ENCODE data around the gene TBC1D10A. TPM values are rescaled to one million over a fixed set of nuclear protein-coding genes. Genes with fewer than 3 reads are reported as not detected.

The TBC1D10A gene
- total RNA-seq, 1 experiment from 2014 or later: 12.6 TPM

- H3K4me1 ChIP-seq (ENCODE audit: insufficient read depth, low read length): peaks cover 8% of the 10 kb centered on the region
- no peak overlapping the region for H2AFZ ChIP-seq (ENCODE audit: low read length)
- ChIA-PET POLR2A (ENCODE audit: unreplicated experiment) (no interaction called here), CTCF (no interaction called here)
- no peaks in the 10 kb centered on the region for H3K27me3 ChIP-seq (ENCODE audit: low read length)
- no peaks in the 10 kb centered on the region for H4K20me1 ChIP-seq (ENCODE audit: low read length)
- ATAC-seq: no peak
- no peaks in the 10 kb centered on the region for H3K36me3 ChIP-seq (ENCODE audit: low read depth, low read length)
- no peaks in the 10 kb centered on the region for H3F3A ChIP-seq (ENCODE audit: low read length, unreplicated experiment)
- H3K4me3 ChIP-seq (ENCODE audit: low read length): no peak overlapping the region
- H3K4me2 ChIP-seq (ENCODE audit: low read length): no peak overlapping the region
- H3K9me3 ChIP-seq (ENCODE audit: low read length): no peaks in the 10 kb centered on the region
- no peak overlapping the region for H3K27ac ChIP-seq (ENCODE audit: low read length)
- TF ChIP-seq EZH2 (IDR thresholded peaks at IDR 0.05; ENCODE audit: low read length, unreplicated experiment): no peak
- no peak for TF ChIP-seq EZH2phosphoT487 (IDR thresholded peaks at IDR 0.05; ENCODE audit: borderline replicate concordance, low read length)
- no peak for TF ChIP-seq CTCF (conservative IDR thresholded peaks at IDR 0.05; ENCODE audit: low read depth, low read length)
- DNase-seq: no peak
- no peak overlapping the region for H3K9ac ChIP-seq (ENCODE audit: low read length)
- H3K79me2 ChIP-seq (ENCODE audit: low read length): 0 out of 2 replicates have a peak, but pooled peaks cover 3% of the 10 kb centered on the region
- intact Hi-C loops (cut with micrococcal nuclease): loop anchor here (5.0 kb wide), 1 partner anchor 43 kb away; the partner anchor contains the start of gene TBC1D10A
- H3K9me2 ChIP-seq (replicated peaks; ENCODE audit: low read length): no peaks in the 10 kb centered on the region
- no TSS peak for BruUV-seq (replicated peaks)
Measured at GRCh38 chr22:30284666-30285065, 42.1 kb downstream of the TBC1D10A start.

- Histone ChIP-seq H3K27me3 (ENCODE audit: low read length) (no peaks in the 10 kb centered on the region), H2AFZ (ENCODE audit: low read length) (no peak overlapping the region), H3K9me3 (ENCODE audit: low read length) (no peaks in the 10 kb centered on the region), H3K4me1 (ENCODE audit: insufficient read depth, low read length) (peaks cover 8% of the 10 kb centered on the region), H3K9ac (ENCODE audit: low read length) (no peak overlapping the region), H3K4me3 (ENCODE audit: low read length) (no peak overlapping the region), H3K36me3 (ENCODE audit: low read depth, low read length) (no peaks in the 10 kb centered on the region), H3K27ac (ENCODE audit: low read length) (no peak overlapping the region), H3K79me2 (ENCODE audit: low read length) (0 out of 2 replicates have a peak, but pooled peaks cover 3% of the 10 kb centered on the region), H4K20me1 (ENCODE audit: low read length) (no peaks in the 10 kb centered on the region), H3K9me2 (replicated peaks; ENCODE audit: low read length) (no peaks in the 10 kb centered on the region), H3F3A (ENCODE audit: low read length, unreplicated experiment) (no peaks in the 10 kb centered on the region), H3K4me2 (ENCODE audit: low read length) (no peak overlapping the region)
- ChIA-PET POLR2A (ENCODE audit: unreplicated experiment) (interaction anchor here (0.6 kb wide), 1 partner anchor 73 kb away, joined by 12 read pairs; no protein-coding TSS in a partner anchor), CTCF (interaction anchor here (0.6 kb wide), 1 partner anchor 9 kb away, joined by 3 read pairs; no protein-coding TSS in a partner anchor)
- BruUV-seq (replicated peaks): no TSS peak
- ATAC-seq: no peak
- TF ChIP-seq CTCF (conservative IDR thresholded peaks at IDR 0.05; ENCODE audit: low read depth, low read length) (no peak), EZH2 (IDR thresholded peaks at IDR 0.05; ENCODE audit: low read length, unreplicated experiment) (no peak), EZH2phosphoT487 (IDR thresholded peaks at IDR 0.05; ENCODE audit: borderline replicate concordance, low read length) (no peak)
- DNase-seq: no peak
- intact Hi-C loops (cut with micrococcal nuclease): no loop called here
Measured at GRCh38 chr22:30284172-30284571, 42.6 kb downstream of the TBC1D10A start.

GRCh38 chr22:30283342-30283741, 43.4 kb downstream of the TBC1D10A start:
- BruUV-seq (replicated peaks): no TSS peak
- H3K9me3 ChIP-seq (ENCODE audit: low read length): no peaks in the 10 kb centered on the region
- H3K27me3 ChIP-seq (ENCODE audit: low read length): no peaks in the 10 kb centered on the region
- no peak overlapping the region for H2AFZ ChIP-seq (ENCODE audit: low read length)
- POLR2A ChIA-PET (ENCODE audit: unreplicated experiment): no interaction called here
- no peak for DNase-seq
- H3F3A ChIP-seq (ENCODE audit: low read length, unreplicated experiment): no peaks in the 10 kb centered on the region
- no peak overlapping the region for H3K4me2 ChIP-seq (ENCODE audit: low read length)
- H4K20me1 ChIP-seq (ENCODE audit: low read length): no peaks in the 10 kb centered on the region
- no peak overlapping the region for H3K9ac ChIP-seq (ENCODE audit: low read length)
- no peak overlapping the region for H3K27ac ChIP-seq (ENCODE audit: low read length)
- intact Hi-C loops (cut with micrococcal nuclease): no loop called here
- no peaks in the 10 kb centered on the region for H3K9me2 ChIP-seq (replicated peaks; ENCODE audit: low read length)
- CTCF ChIA-PET: interaction anchor here (0.6 kb wide), 1 partner anchor 8 kb away, joined by 3 read pairs; no protein-coding TSS in a partner anchor
- H3K36me3 ChIP-seq (ENCODE audit: low read depth, low read length): no peaks in the 10 kb centered on the region
- H3K4me1 ChIP-seq (ENCODE audit: insufficient read depth, low read length): peaks cover 2% of the 10 kb centered on the region
- H3K79me2 ChIP-seq (ENCODE audit: low read length): no peaks in the 10 kb centered on the region
- no peak overlapping the region for H3K4me3 ChIP-seq (ENCODE audit: low read length)
- no peak for ATAC-seq
- TF ChIP-seq EZH2 (IDR thresholded peaks at IDR 0.05; ENCODE audit: low read length, unreplicated experiment) (no peak), CTCF (conservative IDR thresholded peaks at IDR 0.05; ENCODE audit: low read depth, low read length) (no peak), EZH2phosphoT487 (IDR thresholded peaks at IDR 0.05; ENCODE audit: borderline replicate concordance, low read length) (no peak)

Data from PC-3 (cell line).